OCI-LY1 (cell line): ENCODE data around the gene WFDC2.

Experiments
- H2AFZ ChIP-seq: fragments of 200-600 bp; sonication (generic), shearing (Covaris generic); 2 replicates; pipeline ENCODE4 v1.6.0; 2014; ENCODE audit warnings: antibody characterized with exemption, mild to moderate bottlenecking, low read length
- H3F3A ChIP-seq: fragments of 200-600 bp; sonication (generic), shearing (Covaris generic); 2 replicates; pipeline ENCODE4 v1.6.0; 2014; ENCODE audit warnings: mild to moderate bottlenecking, antibody characterized with exemption, low read length, moderate library complexity; ENCODE audit not compliant: insufficient read depth
- H3K27ac ChIP-seq: fragments of 200-600 bp; sonication (generic); 2 replicates; pipeline ENCODE4 v1.5.1; 2014; ENCODE audit warnings: low read length, mixed run types, mild to moderate bottlenecking, low read depth; ENCODE audit not compliant: poor library complexity, severe bottlenecking
- H3K27me3 ChIP-seq: fragments of 200-600 bp; sonication (generic); 2 replicates; pipeline ENCODE4 v1.6.0; 2014; ENCODE audit warnings: antibody characterized with exemption, mild to moderate bottlenecking, low read length, moderate library complexity; ENCODE audit not compliant: insufficient read depth
- H3K36me3 ChIP-seq: fragments of 200-600 bp; sonication (generic); 2 replicates; pipeline ENCODE4 v1.6.1; 2014; ENCODE audit warnings: mild to moderate bottlenecking, antibody characterized with exemption, low read length, moderate library complexity, mixed read lengths; ENCODE audit not compliant: insufficient read depth
- H3K4me1 ChIP-seq: fragments of 200-600 bp; sonication (generic); 2 replicates; pipeline ENCODE4 v1.5.1; 2014; ENCODE audit warnings: mild to moderate bottlenecking, low read length, moderate library complexity; ENCODE audit not compliant: insufficient read depth, severe bottlenecking
- H3K4me2 ChIP-seq: fragments of 200-600 bp; sonication (generic), shearing (Covaris generic); 2 replicates; pipeline ENCODE4 v1.6.1; 2014; ENCODE audit warnings: low read length
- H3K4me3 ChIP-seq: fragments of 200-600 bp; sonication (generic); 2 replicates; pipeline ENCODE4 v1.5.1; 2014; ENCODE audit warnings: low read length, low read depth, mild to moderate bottlenecking, mixed read lengths; ENCODE audit not compliant: poor library complexity, severe bottlenecking
- H3K79me2 ChIP-seq: fragments of 200-600 bp; shearing (Covaris generic); 2 replicates; pipeline ENCODE4 v1.6.1; 2016; ENCODE audit warnings: mixed run types, low read length, mixed read lengths; ENCODE audit not compliant: insufficient read depth
- H3K9ac ChIP-seq: fragments of 200-600 bp; sonication (generic), shearing (Covaris generic); 2 replicates; pipeline ENCODE4 v1.6.1; 2014; ENCODE audit warnings: mild to moderate bottlenecking, low read length, mixed read lengths
- H3K9me2 ChIP-seq: fragments of 200-600 bp; sonication (generic), shearing (Covaris generic); 2 replicates; pipeline ENCODE4 v1.6.1; 2014; ENCODE audit warnings: low read depth, mild to moderate bottlenecking, low read length, mixed read lengths
- H3K9me3 ChIP-seq: fragments of 200-600 bp; shearing (Covaris generic); 2 replicates; pipeline ENCODE4 v1.6.1; 2014; ENCODE audit warnings: low read length, mixed read lengths
- H4K20me1 ChIP-seq: fragments of 200-600 bp; sonication (generic), shearing (Covaris generic); 2 replicates; pipeline ENCODE4 v1.6.0; 2016; ENCODE audit warnings: mild to moderate bottlenecking, low read length; ENCODE audit not compliant: insufficient read depth
- EZH2 ChIP-seq: fragments of 200-600 bp; sonication (generic), shearing (Covaris generic); IDR thresholded peaks from 2 replicates; pipeline ENCODE4 v1.8.0; 2017; ENCODE audit warnings: borderline replicate concordance, mixed run types, mild to moderate bottlenecking, antibody characterized with exemption, low read length, moderate library complexity, mixed read lengths
- TF ChIP-seq, protein P1 (sequence below): fragments of 200-600 bp; sonication (generic), shearing (Covaris generic); IDR thresholded peaks from 2 replicates; pipeline ENCODE4 v1.5.1; 2017; ENCODE audit warnings: mild to moderate bottlenecking, antibody characterized with exemption, low read length, moderate library complexity, mixed read lengths

WFDC2 gene

DNA sequence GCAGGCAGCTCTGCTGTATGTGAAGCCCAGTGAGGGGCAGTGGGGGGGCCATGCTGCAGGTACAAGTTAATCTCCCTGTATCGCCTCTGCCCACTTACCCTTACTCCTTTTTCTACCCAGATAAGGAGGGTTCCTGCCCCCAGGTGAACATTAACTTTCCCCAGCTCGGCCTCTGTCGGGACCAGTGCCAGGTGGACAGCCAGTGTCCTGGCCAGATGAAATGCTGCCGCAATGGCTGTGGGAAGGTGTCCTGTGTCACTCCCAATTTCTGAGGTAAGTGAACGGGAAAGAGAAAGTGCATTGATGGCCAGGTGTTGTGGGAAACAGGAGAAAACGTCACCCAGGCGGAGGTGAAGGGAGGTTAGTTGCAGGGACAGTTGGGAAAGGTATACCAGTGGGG is 10.3 kb downstream of the WFDC2 start:
- Histone ChIP-seq H3K9ac (no peak overlapping the region), H2AFZ (no peak overlapping the region)
- TF ChIP-seq, protein P1, sequence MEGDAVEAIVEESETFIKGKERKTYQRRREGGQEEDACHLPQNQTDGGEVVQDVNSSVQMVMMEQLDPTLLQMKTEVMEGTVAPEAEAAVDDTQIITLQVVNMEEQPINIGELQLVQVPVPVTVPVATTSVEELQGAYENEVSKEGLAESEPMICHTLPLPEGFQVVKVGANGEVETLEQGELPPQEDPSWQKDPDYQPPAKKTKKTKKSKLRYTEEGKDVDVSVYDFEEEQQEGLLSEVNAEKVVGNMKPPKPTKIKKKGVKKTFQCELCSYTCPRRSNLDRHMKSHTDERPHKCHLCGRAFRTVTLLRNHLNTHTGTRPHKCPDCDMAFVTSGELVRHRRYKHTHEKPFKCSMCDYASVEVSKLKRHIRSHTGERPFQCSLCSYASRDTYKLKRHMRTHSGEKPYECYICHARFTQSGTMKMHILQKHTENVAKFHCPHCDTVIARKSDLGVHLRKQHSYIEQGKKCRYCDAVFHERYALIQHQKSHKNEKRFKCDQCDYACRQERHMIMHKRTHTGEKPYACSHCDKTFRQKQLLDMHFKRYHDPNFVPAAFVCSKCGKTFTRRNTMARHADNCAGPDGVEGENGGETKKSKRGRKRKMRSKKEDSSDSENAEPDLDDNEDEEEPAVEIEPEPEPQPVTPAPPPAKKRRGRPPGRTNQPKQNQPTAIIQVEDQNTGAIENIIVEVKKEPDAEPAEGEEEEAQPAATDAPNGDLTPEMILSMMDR, result no peak
- no peak for TF ChIP-seq EZH2

DNA sequence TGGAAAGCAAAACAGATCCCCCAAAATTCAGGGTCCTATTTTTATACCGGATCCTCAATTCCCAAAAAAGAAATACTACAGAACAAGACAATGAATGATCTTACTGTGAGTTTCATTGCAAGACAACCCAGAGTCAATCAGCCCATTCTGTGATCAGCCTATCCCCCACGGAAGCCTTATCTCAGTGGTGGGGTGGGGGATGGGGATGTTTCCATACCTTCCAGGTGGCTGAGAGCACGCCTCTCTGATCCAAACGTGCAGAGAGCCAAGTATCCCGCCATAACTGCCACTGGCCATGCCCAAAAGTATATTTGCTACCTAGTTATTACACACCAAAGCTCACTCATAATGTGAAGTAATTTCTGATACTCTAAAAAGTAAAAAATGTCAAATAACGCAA is 15.1 kb downstream of the WFDC2 start:
- H3F3A ChIP-seq, result no peaks in the 10 kb centered on the region
- H3K9me2 ChIP-seq, result no peaks in the 10 kb centered on the region
- no peak overlapping the region for H2AFZ ChIP-seq
- no peak overlapping the region for H3K27ac ChIP-seq
- H3K9ac ChIP-seq, result no peak overlapping the region
- no peaks in the 10 kb centered on the region for H4K20me1 ChIP-seq
- no peak overlapping the region for H3K4me3 ChIP-seq
- H3K4me1 ChIP-seq, result no peaks in the 10 kb centered on the region
- no peak overlapping the region for H3K4me2 ChIP-seq
- TF ChIP-seq, protein P1, result no peak
- TF ChIP-seq EZH2, result no peak
- no peaks in the 10 kb centered on the region for H3K9me3 ChIP-seq
- no peaks in the 10 kb centered on the region for H3K79me2 ChIP-seq
- H3K36me3 ChIP-seq, result no peaks in the 10 kb centered on the region
- H3K27me3 ChIP-seq, result no peaks in the 10 kb centered on the region

More for the DNA sequence above, 10.3 kb downstream of the WFDC2 start:
- no peaks in the 10 kb centered on the region for H4K20me1 ChIP-seq
- H3K27ac ChIP-seq, result no peak overlapping the region
- H3K4me1 ChIP-seq, result no peaks in the 10 kb centered on the region
- no peaks in the 10 kb centered on the region for H3K36me3 ChIP-seq
- H3K9me3 ChIP-seq, result no peaks in the 10 kb centered on the region
- no peaks in the 10 kb centered on the region for H3F3A ChIP-seq
- no peaks in the 10 kb centered on the region for H3K79me2 ChIP-seq
- H3K27me3 ChIP-seq, result no peaks in the 10 kb centered on the region
- H3K4me3 ChIP-seq, result no peak overlapping the region
- no peak overlapping the region for H3K4me2 ChIP-seq
- no peaks in the 10 kb centered on the region for H3K9me2 ChIP-seq

DNA sequence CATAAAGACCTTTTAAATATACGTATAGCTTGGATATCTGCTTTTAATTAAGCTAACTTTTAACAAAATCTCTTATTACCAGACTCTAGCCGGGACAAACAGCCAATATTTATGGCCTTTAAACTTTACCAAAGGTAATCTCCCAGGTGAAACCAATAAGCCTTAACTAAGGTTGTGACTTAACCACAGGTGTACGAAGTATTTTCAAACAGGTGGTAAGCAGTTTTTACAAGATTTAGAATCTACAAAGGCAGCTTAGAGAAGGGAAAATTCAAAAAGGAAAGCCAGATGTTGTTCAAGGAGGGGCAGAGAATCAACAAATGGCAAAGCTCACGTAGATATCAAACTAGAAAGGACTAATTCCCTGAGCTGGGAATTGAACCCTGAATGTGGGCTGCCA is 15.8 kb downstream of the WFDC2 start:
- no peak for TF ChIP-seq EZH2
- TF ChIP-seq, protein P1, result no peak
- Histone ChIP-seq H4K20me1 (no peaks in the 10 kb centered on the region), H3K36me3 (no peaks in the 10 kb centered on the region), H3K4me2 (no peak overlapping the region), H2AFZ (no peak overlapping the region), H3F3A (no peaks in the 10 kb centered on the region), H3K4me1 (no peaks in the 10 kb centered on the region), H3K9me2 (no peaks in the 10 kb centered on the region), H3K4me3 (no peak overlapping the region), H3K27me3 (no peaks in the 10 kb centered on the region), H3K27ac (no peak overlapping the region), H3K79me2 (no peaks in the 10 kb centered on the region), H3K9ac (no peak overlapping the region), H3K9me3 (no peaks in the 10 kb centered on the region)
